SK-N-SH (cell line): ENCODE measurements around the gene C20orf204. TPM values are rescaled to one million over a fixed set of nuclear protein-coding genes. Genes with fewer than 3 reads are reported as not detected.
A peak's percentile ranks its signal among the peaks of the same experiment; 100 is the strongest.

Experiments
- CTCF ChIA-PET: fragments of 300-600, 350-600 bp; formaldehyde crosslinking; extraction: SDS; loops from one replicate; lab custom pipeline; 2021; lab: Yijun Ruan, JAX
- POLR2A ChIA-PET: fragments of 350-600 bp; sonication (Branson Sonifier 250); formaldehyde crosslinking; extraction: SDS; loops from one replicate; lab custom pipeline; 2020; ENCODE audit warnings: antibody characterized with exemption, inconsistent platforms; lab: Yijun Ruan, JAX
- DNase-seq: peaks from one replicate; pipeline ENCODE4 v3.0.0; 2012
- H2AFZ ChIP-seq: fragments of 200-600 bp; sonication (generic); 2 replicates; pipeline ENCODE4 v1.8.1; 2016; ENCODE audit warnings: antibody characterized with exemption, mild to moderate bottlenecking, low read depth
- H3F3A ChIP-seq: fragments of 200-600 bp; sonication (generic); replicated peaks from 2 replicates; pipeline ENCODE3; 2016; ENCODE audit warnings: antibody characterized with exemption, mild to moderate bottlenecking; ENCODE audit not compliant: insufficient read depth
- H3K27ac ChIP-seq, 2 experiments: fragments of 200-500 bp in 1 of 2; fragments of 200-600 bp in 1 of 2; sonication (Bioruptor generic) in 1 of 2; sonication (generic), shearing (Covaris generic) in 1 of 2; 2 replicates each; pipeline versions ENCODE4 v1.5.1 to v1.6.1; 2014 to 2016; ENCODE audit warnings: low read depth in 2 of 2, inconsistent platforms in 1 of 2, low read length in 1 of 2, mild to moderate bottlenecking in 1 of 2, mixed read lengths in 1 of 2
- H3K27me3 ChIP-seq: fragments of 200-600 bp; sonication (generic), shearing (Covaris generic); 2 replicates; pipeline ENCODE4 v1.6.1; 2016; ENCODE audit warnings: mixed run types; ENCODE audit not compliant: insufficient read depth
- H3K36me3 ChIP-seq, 2 experiments: fragments of 200-500 bp in 1 of 2; fragments of 200-600 bp in 1 of 2; sonication (Bioruptor generic) in 1 of 2; sonication (generic) in 1 of 2; replicated peaks in 1 of 2; 2 replicates each; pipeline versions ENCODE3 to v1.5.1; 2014 to 2016; ENCODE audit warnings: low read length in 1 of 2, mild to moderate bottlenecking in 1 of 2; ENCODE audit not compliant: insufficient read depth in 2 of 2, control insufficient read depth in 1 of 2
- H3K4me1 ChIP-seq, 2 experiments: fragments of 200-500 bp in 1 of 2; fragments of 200-600 bp in 1 of 2; sonication (Bioruptor generic) in 1 of 2; sonication (generic), shearing (Covaris generic) in 1 of 2; 2 replicates each; pipeline versions ENCODE4 v1.5.1 to v1.6.1; 2014 to 2016; ENCODE audit warnings: low read depth in 1 of 2, low read length in 1 of 2, mixed run types in 1 of 2; ENCODE audit not compliant: insufficient read depth in 2 of 2, control insufficient read depth in 1 of 2
- H3K4me2 ChIP-seq: fragments of 200-600 bp; sonication (generic), shearing (Covaris generic); 2 replicates; pipeline ENCODE4 v1.6.1; 2017; ENCODE audit warnings: mixed run types
- H3K4me3 ChIP-seq, 2 experiments: fragments of 200-500 bp in 1 of 2; fragments of 200-600 bp in 1 of 2; sonication (Bioruptor generic) in 1 of 2; sonication (generic), shearing (Covaris generic) in 1 of 2; 2 replicates each; pipeline versions ENCODE4 v1.5.1 to v1.8.1; 2014 to 2016; ENCODE audit warnings: low read depth in 2 of 2, inconsistent platforms in 1 of 2, low read length in 1 of 2, mild to moderate bottlenecking in 1 of 2, mixed read lengths in 1 of 2, moderate library complexity in 1 of 2
- H3K79me2 ChIP-seq: fragments of 200-600 bp; sonication (generic); 2 replicates; pipeline ENCODE4 v1.8.1; 2017; ENCODE audit warnings: mild to moderate bottlenecking; ENCODE audit not compliant: insufficient read depth
- H3K9ac ChIP-seq: fragments of 200-600 bp; sonication (generic); 2 replicates; pipeline ENCODE4 v1.6.1; 2017; ENCODE audit warnings: mixed run types
- H3K9me2 ChIP-seq: fragments of 200-600 bp; sonication (generic); 2 replicates; pipeline ENCODE4 v1.6.1; 2017; ENCODE audit warnings: mixed run types
- H3K9me3 ChIP-seq: fragments of 200-600 bp; sonication (generic); 2 replicates; pipeline ENCODE4 v1.6.1; 2017; ENCODE audit warnings: mixed run types, mild to moderate bottlenecking, moderate library complexity
- H4K20me1 ChIP-seq: fragments of 200-600 bp; sonication (generic); 2 replicates; pipeline ENCODE4 v1.6.1; 2017; ENCODE audit warnings: mild to moderate bottlenecking, mixed run types; ENCODE audit not compliant: insufficient read depth
- CHD2 ChIP-seq: fragments of 150-350 bp; IDR thresholded peaks from 2 replicates; pipeline ENCODE4 v1.6.1; 2018; ENCODE audit warnings: low read length; ENCODE audit not compliant: partially characterized antibody
- ELF1 ChIP-seq: IDR thresholded peaks from 2 replicates; pipeline ENCODE4 v1.4.0; 2012
- EP300 ChIP-seq, 2 experiments: IDR thresholded peaks; 2 replicates each; pipeline versions ENCODE4 v1.4.0 to v1.6.1; 2012; ENCODE audit warnings: borderline replicate concordance in 1 of 2, low read depth in 1 of 2, low read length in 1 of 2
- FOSL2 ChIP-seq: IDR thresholded peaks from 2 replicates; pipeline ENCODE4 v1.4.0; 2012; ENCODE audit warnings: low read depth, mild to moderate bottlenecking, moderate library complexity, borderline replicate concordance
- FOXJ3 ChIP-seq: sonication (generic); formaldehyde crosslinking; IDR thresholded peaks from 2 replicates; pipeline ENCODE4 v1.5.1; 2020; ENCODE audit warnings: mild to moderate bottlenecking, missing genetic modification reagents
- FOXM1 ChIP-seq: IDR thresholded peaks from 2 replicates; pipeline ENCODE4 v1.4.0; 2012; ENCODE audit warnings: low read depth, mild to moderate bottlenecking
- GABPA ChIP-seq: IDR thresholded peaks from 2 replicates; pipeline ENCODE4 v1.4.0; 2012; ENCODE audit warnings: low read depth, mild to moderate bottlenecking
- JUND ChIP-seq: IDR thresholded peaks from 2 replicates; pipeline ENCODE4 v1.4.0; 2012
- MEF2A ChIP-seq: IDR thresholded peaks from 2 replicates; pipeline ENCODE4 v1.4.0; 2012; ENCODE audit warnings: low read depth, borderline replicate concordance
- NFIC ChIP-seq: IDR thresholded peaks from 2 replicates; pipeline ENCODE4 v1.4.0; 2012; ENCODE audit warnings: borderline replicate concordance
- NRF1 ChIP-seq: IDR thresholded peaks from 2 replicates; pipeline ENCODE4 v1.6.1; 2012; ENCODE audit warnings: low read depth, mild to moderate bottlenecking, low read length
- RCOR1 ChIP-seq: fragments of 150-350 bp; IDR thresholded peaks from 2 replicates; pipeline ENCODE4 v1.6.1; 2017; ENCODE audit warnings: antibody characterized with exemption, low read length
- RFX5 ChIP-seq: IDR thresholded peaks from 2 replicates; pipeline ENCODE4 v1.6.1; 2012; ENCODE audit warnings: mild to moderate bottlenecking, improper control_type of control experiment, low read length
- RXRA ChIP-seq: IDR thresholded peaks from 2 replicates; pipeline ENCODE4 v1.4.0; 2012; ENCODE audit warnings: low read depth, mild to moderate bottlenecking, borderline replicate concordance
- TCF12 ChIP-seq: IDR thresholded peaks from 2 replicates; pipeline ENCODE4 v1.4.0; 2012
- YY1 ChIP-seq: IDR thresholded peaks from 2 replicates; pipeline ENCODE4 v1.4.0; 2012; ENCODE audit warnings: low read depth, mild to moderate bottlenecking
- WGBS: methylation state at CpG from one replicate; pipeline ENCODE4 v1.1.6; 2017; ENCODE audit warnings: low lambda C conversion rate; 5-methylcytosine and 5-hydroxymethylcytosine counted together
- polyA plus RNA-seq, 3 experiments: library from polyadenylated mRNA; depleted of rRNA; stranded (reverse); fragments of >200 nt; gene quantifications; 2 replicates each; pipeline ENCODE4 v1.2.3, GENCODE V29; 2012

C20orf204 gene
- polyA plus RNA-seq, 1 of the 3 experiments (the other 2 are of a cell fraction): 0.21 TPM

DNA sequence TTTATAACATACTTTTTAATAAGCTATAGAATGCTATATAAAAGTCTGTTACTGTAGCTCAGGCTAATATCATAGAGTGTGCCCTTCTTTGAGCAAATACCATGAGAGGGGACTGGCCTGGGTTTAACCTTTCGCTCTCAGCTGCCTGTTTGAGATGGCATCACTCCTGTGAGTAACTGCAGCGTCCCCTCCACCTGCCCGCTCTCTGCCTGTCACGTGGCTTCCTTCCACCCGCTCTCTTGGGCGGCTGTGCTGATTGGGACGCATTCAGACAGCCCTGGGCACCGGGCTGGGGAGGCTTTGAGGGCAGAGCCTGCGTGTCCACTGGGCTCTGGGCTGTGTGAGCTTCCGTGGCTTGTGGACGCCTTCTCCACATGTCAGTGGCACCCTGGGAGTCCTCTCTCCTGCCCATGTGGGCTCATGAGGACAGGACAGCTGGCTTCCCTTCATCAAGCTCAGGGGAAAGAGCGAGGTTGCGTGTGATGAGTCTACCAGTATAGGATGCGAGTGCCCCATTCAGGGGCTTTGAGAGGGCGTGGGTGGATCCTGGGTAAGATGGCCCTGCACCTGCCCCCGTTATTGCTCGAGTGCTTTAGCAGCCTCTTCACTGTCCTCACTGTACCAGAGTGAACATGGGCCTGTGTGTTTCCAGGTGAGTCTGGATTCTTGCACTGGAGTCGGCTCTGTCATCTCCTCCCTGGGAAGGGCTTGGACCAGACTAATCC, 10.7 kb upstream of the C20orf204 start:
- 92% methylated on average over 13 of the region's 18 CpGs for WGBS
- H3K36me3 ChIP-seq: peaks cover 28 to 61% of the 10 kb centered on the region in 2 experiments
- ChIA-PET CTCF (interaction anchor here (1.0 to 5.7 kb wide), 3 partner anchors 11 to 45 kb away, joined by 3 to 74 read pairs (median 8); partner anchors contain the start of genes PRPF6 and SAMD10), POLR2A (no interaction called here)
- no peak for DNase-seq
- H3K9me2 ChIP-seq: no peaks in the 10 kb centered on the region
- H3K4me2 ChIP-seq: no peak overlapping the region
- peak overlapping the region in 1 of 2 experiments; percentile 74; a peak in 2 of 4 replicates for H3K27ac ChIP-seq
- H3K9ac ChIP-seq: no peak overlapping the region
- no peaks in the 10 kb centered on the region for H3K79me2 ChIP-seq
- no peaks in the 10 kb centered on the region for H4K20me1 ChIP-seq
- H2AFZ ChIP-seq: no peak overlapping the region
- H3K9me3 ChIP-seq: no peaks in the 10 kb centered on the region
- H3K4me1 ChIP-seq: peaks cover 0 to 48% of the 10 kb centered on the region in 2 experiments; a peak in 1 of 4 replicates
- H3F3A ChIP-seq: no peaks in the 10 kb centered on the region
- no peak overlapping the region for H3K4me3 ChIP-seq
- H3K27me3 ChIP-seq: no peaks in the 10 kb centered on the region
- TF ChIP-seq TCF12 (no peak), RFX5 (no peak), FOXM1 (no peak), FOSL2 (no peak), CHD2 (no peak), YY1 (no peak), MEF2A (no peak), NFIC (no peak), GABPA (no peak), RXRA (no peak), FOXJ3 (CRISPR knock-in tag) (no peak), JUND (no peak), NRF1 (no peak)

- H2AFZ ChIP-seq: no peak overlapping the region
- no peaks in the 10 kb centered on the region for H3K27me3 ChIP-seq
- ChIA-PET POLR2A (no interaction called here), CTCF (interaction anchor here (1.0 to 5.7 kb wide), 3 partner anchors 11 to 46 kb away, joined by 3 to 74 read pairs (median 8); partner anchors contain the start of genes PRPF6 and SAMD10)
- H3K9me3 ChIP-seq: no peaks in the 10 kb centered on the region
- H3K4me2 ChIP-seq: no peak overlapping the region
- peaks cover 0 to 48% of the 10 kb centered on the region in 2 experiments; a peak in 1 of 4 replicates for H3K4me1 ChIP-seq
- no peaks in the 10 kb centered on the region for H3K79me2 ChIP-seq
- no peaks in the 10 kb centered on the region for H3K9me2 ChIP-seq
- H3K4me3 ChIP-seq: no peak overlapping the region
- peaks cover 25 to 68% of the 10 kb centered on the region in 2 experiments for H3K36me3 ChIP-seq
- TF ChIP-seq EP300 (IDR thresholded peaks at IDR 0.05; ENCODE audit: borderline replicate concordance in 1 of 2, low read depth in 1 of 2, low read length in 1 of 2) (peak in 1 of 2 experiments; percentile 36; a peak in 1 of 4 replicates), ELF1 (no peak), MEF2A (no peak), RCOR1 (peak; percentile 82), FOXJ3 (CRISPR knock-in tag) (0 out of 2 replicates have a peak, but pooled peaks have one; percentile 31)
- 88% methylated on average over 25 of the region's 29 CpGs for WGBS
- peak; percentile 84 for DNase-seq
- no peaks in the 10 kb centered on the region for H4K20me1 ChIP-seq
- H3F3A ChIP-seq: no peaks in the 10 kb centered on the region
- no peak overlapping the region for H3K9ac ChIP-seq
- peak overlapping the region in 1 of 2 experiments; percentile 74; a peak in 2 of 4 replicates for H3K27ac ChIP-seq
Measured at GRCh38 chr20:64025826-64026412, 10.1 kb upstream of the C20orf204 start.
